ENCODE measurements around the gene TMEM117.

DNA sequence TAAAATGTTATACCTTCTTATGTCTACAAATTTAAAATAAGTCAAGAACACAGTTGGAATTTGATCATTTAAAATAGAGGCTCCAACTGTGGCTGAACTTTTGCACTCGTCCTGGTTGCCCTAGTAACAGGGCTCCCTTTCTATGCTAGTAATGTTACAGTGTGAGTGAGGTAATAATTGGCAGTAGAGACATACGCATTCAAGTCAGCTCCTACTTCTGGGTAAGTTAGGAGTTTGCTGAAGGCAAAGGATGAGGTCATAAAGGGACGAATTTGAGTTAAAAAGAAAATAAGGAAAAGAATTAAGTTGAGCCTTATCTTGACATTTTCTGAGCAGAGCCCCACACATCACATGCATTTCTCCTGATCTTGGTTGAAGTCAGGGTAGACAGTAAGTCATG is 129.1 kb downstream of the TMEM117 start:
- TF ChIP-seq EZH2 (IDR thresholded peaks at IDR 0.05; ENCODE audit: borderline replicate concordance, low read depth, low read length, severe bottlenecking), result no peak
- TF ChIP-seq, protein P1, sequence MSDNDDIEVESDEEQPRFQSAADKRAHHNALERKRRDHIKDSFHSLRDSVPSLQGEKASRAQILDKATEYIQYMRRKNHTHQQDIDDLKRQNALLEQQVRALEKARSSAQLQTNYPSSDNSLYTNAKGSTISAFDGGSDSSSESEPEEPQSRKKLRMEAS (IDR thresholded peaks at IDR 0.05; ENCODE audit: insufficient read depth, insufficient read length), result no peak

Data from endothelial cell of umbilical vein (primary cell).